Mesendoderm (in vitro differentiated cells): ENCODE results near the gene PDIA4.

Experiments used
- DNase-seq: peaks from one replicate; pipeline ENCODE4 v3.0.0; 2013
- H2AK5ac ChIP-seq: 2 replicates; pipeline ENCODE4 v1.6.1; 2013; ENCODE audit warnings: low read length, inconsistent platforms
- H2BK120ac ChIP-seq: 2 replicates; pipeline ENCODE4 v1.6.1; 2013; ENCODE audit warnings: low read depth, mild to moderate bottlenecking, low read length, moderate library complexity, mixed read lengths
- H2BK15ac ChIP-seq: replicated peaks from 2 replicates; pipeline ENCODE4 v1.6.1; 2013; ENCODE audit warnings: low read depth, mild to moderate bottlenecking, moderate library complexity
- H2BK5ac ChIP-seq: 2 replicates; pipeline ENCODE4 v1.6.1; 2013; ENCODE audit warnings: low read length, inconsistent platforms
- H3K18ac ChIP-seq: 2 replicates; pipeline ENCODE4 v1.6.1; 2013; ENCODE audit warnings: mild to moderate bottlenecking, low read length, mixed read lengths
- H3K23ac ChIP-seq: one replicate; pipeline ENCODE4 v1.6.1; 2013; ENCODE audit warnings: low read length
- H3K27ac ChIP-seq: 2 replicates; pipeline ENCODE4 v1.5.1; 2013; ENCODE audit warnings: low read depth, mild to moderate bottlenecking, inconsistent platforms, low read length, moderate library complexity
- H3K27me3 ChIP-seq: 2 replicates; pipeline ENCODE4 v1.6.1; 2013; ENCODE audit warnings: low read length, control low read depth, mild to moderate bottlenecking, inconsistent platforms; ENCODE audit not compliant: insufficient read depth, poor library complexity
- H3K36me3 ChIP-seq: 2 replicates; pipeline ENCODE4 v1.6.1; 2013; ENCODE audit warnings: low read length, inconsistent platforms; ENCODE audit not compliant: control insufficient read depth, insufficient read depth
- H3K4ac ChIP-seq: one replicate; pipeline ENCODE4 v1.6.1; 2013; ENCODE audit warnings: low read depth, mild to moderate bottlenecking, low read length, moderate library complexity
- H3K4me1 ChIP-seq: 2 replicates; pipeline ENCODE4 v1.6.1; 2013; ENCODE audit warnings: low read depth, low read length, inconsistent platforms; ENCODE audit not compliant: control insufficient read depth
- H3K4me2 ChIP-seq: 2 replicates; pipeline ENCODE4 v1.6.1; 2013; ENCODE audit warnings: low read length
- H3K4me3 ChIP-seq: 2 replicates; pipeline ENCODE4 v1.5.1; 2013; ENCODE audit warnings: mild to moderate bottlenecking, low read length
- H3K56ac ChIP-seq: one replicate; pipeline ENCODE4 v1.6.1; 2013; ENCODE audit warnings: low read length
- H3K79me1 ChIP-seq: 2 replicates; pipeline ENCODE4 v1.6.1; 2013; ENCODE audit warnings: low read length, inconsistent platforms
- H3K79me2 ChIP-seq: 2 replicates; pipeline ENCODE4 v1.6.1; 2013; ENCODE audit warnings: mild to moderate bottlenecking, low read length; ENCODE audit not compliant: control insufficient read depth, insufficient read depth
- H3K9ac ChIP-seq: 2 replicates; pipeline ENCODE4 v1.6.1; 2013; ENCODE audit warnings: low read length, inconsistent platforms
- H4K5ac ChIP-seq: one replicate; pipeline ENCODE4 v1.6.1; 2013; ENCODE audit warnings: low read length
- H4K8ac ChIP-seq: one replicate; pipeline ENCODE4 v1.6.1; 2013; ENCODE audit warnings: low read depth, mild to moderate bottlenecking, control low read depth, low read length, moderate library complexity
- WGBS: extraction: QIAGEN DNeasy Blood & Tissue Kit; methylation state at CpG from one replicate; pipeline ENCODE4 v1.1.7; 2013; ENCODE audit warnings: low lambda C conversion rate, missing lambda C conversion rate; ENCODE audit not compliant: insufficient coverage; ENCODE audit errors: extremely low coverage; 5-methylcytosine and 5-hydroxymethylcytosine counted together

The PDIA4 gene

GRCh38 chr7:148962823-148963582 is 65.3 kb downstream of the PDIA4 start:
- no peak overlapping the region for H4K8ac ChIP-seq
- H3K9ac ChIP-seq = no peak overlapping the region
- H3K18ac ChIP-seq = no peak overlapping the region
- H2BK15ac ChIP-seq = no peak overlapping the region
- no peak overlapping the region for H2BK120ac ChIP-seq
- no peaks in the 10 kb centered on the region for H3K79me2 ChIP-seq
- no peak overlapping the region for H3K23ac ChIP-seq
- no peak overlapping the region for H3K27ac ChIP-seq
- no peak overlapping the region for H2BK5ac ChIP-seq
- no peaks in the 10 kb centered on the region for H3K4me1 ChIP-seq
- peak overlapping the region; percentile 39 for H3K4me2 ChIP-seq
- H3K56ac ChIP-seq = no peak overlapping the region
- no peak overlapping the region for H3K4me3 ChIP-seq
- H3K27me3 ChIP-seq = no peaks in the 10 kb centered on the region
- no peak overlapping the region for H2AK5ac ChIP-seq
- WGBS = no CpG with 5 or more reads among the region's 5 CpGs
- H3K36me3 ChIP-seq = no peaks in the 10 kb centered on the region
- no peak overlapping the region for H4K5ac ChIP-seq
- no peaks in the 10 kb centered on the region for H3K79me1 ChIP-seq
- H3K4ac ChIP-seq = no peak overlapping the region
- DNase-seq = peak; percentile 53

- Histone ChIP-seq H3K27me3 (no peaks in the 10 kb centered on the region), H2AK5ac (no peak overlapping the region), H3K4ac (no peak overlapping the region), H3K9ac (no peak overlapping the region), H4K5ac (no peak overlapping the region), H3K79me1 (no peaks in the 10 kb centered on the region), H2BK5ac (no peak overlapping the region), H3K56ac (no peak overlapping the region), H3K27ac (no peak overlapping the region), H3K18ac (no peak overlapping the region), H3K79me2 (no peaks in the 10 kb centered on the region), H3K4me3 (no peak overlapping the region), H3K4me2 (peak overlapping the region; percentile 39), H4K8ac (no peak overlapping the region), H3K36me3 (no peaks in the 10 kb centered on the region), H3K4me1 (no peaks in the 10 kb centered on the region), H2BK120ac (no peak overlapping the region), H3K23ac (no peak overlapping the region), H2BK15ac (no peak overlapping the region)
- no CpG with 5 or more reads among the region's 5 CpGs for WGBS
- DNase-seq = no peak
These were observed 65.9 kb downstream of the PDIA4 start for GRCh38 chr7:148962440-148962822.

GRCh38 chr7:148959726-148960125 is 68.6 kb downstream of the PDIA4 start:
- Histone ChIP-seq H3K27ac (no peak overlapping the region), H3K79me1 (no peaks in the 10 kb centered on the region), H3K56ac (no peak overlapping the region), H3K18ac (no peak overlapping the region), H3K27me3 (no peaks in the 10 kb centered on the region), H3K4me1 (no peaks in the 10 kb centered on the region), H3K36me3 (no peaks in the 10 kb centered on the region), H3K4me2 (no peak overlapping the region), H3K4ac (no peak overlapping the region), H3K9ac (no peak overlapping the region), H3K23ac (no peak overlapping the region), H2BK15ac (no peak overlapping the region), H3K79me2 (no peaks in the 10 kb centered on the region), H2AK5ac (no peak overlapping the region), H2BK5ac (no peak overlapping the region), H4K5ac (no peak overlapping the region), H4K8ac (no peak overlapping the region), H3K4me3 (no peak overlapping the region), H2BK120ac (no peak overlapping the region)
- WGBS = no CpG with 5 or more reads among the region's 3 CpGs
- DNase-seq = no peak

- Histone ChIP-seq H4K5ac (no peak overlapping the region), H3K9ac (no peak overlapping the region), H2BK15ac (no peak overlapping the region), H3K56ac (no peak overlapping the region), H3K23ac (no peak overlapping the region), H3K36me3 (no peaks in the 10 kb centered on the region), H2AK5ac (no peak overlapping the region), H4K8ac (no peak overlapping the region), H3K4ac (no peak overlapping the region), H3K4me2 (no peak overlapping the region), H3K79me1 (no peaks in the 10 kb centered on the region), H3K79me2 (no peaks in the 10 kb centered on the region), H2BK120ac (no peak overlapping the region), H3K27me3 (no peaks in the 10 kb centered on the region), H3K27ac (no peak overlapping the region), H2BK5ac (no peak overlapping the region), H3K4me3 (no peak overlapping the region), H3K4me1 (no peaks in the 10 kb centered on the region), H3K18ac (no peak overlapping the region)
- no CpG with 5 or more reads among the region's 9 CpGs for WGBS
- DNase-seq = no peak
These were observed 70.2 kb downstream of the PDIA4 start for GRCh38 chr7:148958061-148958460.

GRCh38 chr7:148954766-148955165 is 73.5 kb downstream of the PDIA4 start:
- Histone ChIP-seq H3K56ac (no peak overlapping the region), H3K27me3 (no peaks in the 10 kb centered on the region), H4K8ac (no peak overlapping the region), H3K79me1 (no peaks in the 10 kb centered on the region), H3K9ac (no peak overlapping the region), H3K36me3 (no peaks in the 10 kb centered on the region), H4K5ac (no peak overlapping the region), H2BK15ac (no peak overlapping the region), H2AK5ac (no peak overlapping the region), H3K4me3 (no peak overlapping the region), H3K79me2 (no peaks in the 10 kb centered on the region), H3K23ac (no peak overlapping the region), H3K27ac (no peak overlapping the region), H2BK120ac (no peak overlapping the region), H3K18ac (no peak overlapping the region), H2BK5ac (no peak overlapping the region), H3K4me2 (no peak overlapping the region), H3K4me1 (no peaks in the 10 kb centered on the region), H3K4ac (no peak overlapping the region)
- DNase-seq = no peak
- no CpG with 5 or more reads among the region's 10 CpGs for WGBS

- Histone ChIP-seq H2BK15ac (no peak overlapping the region), H4K8ac (no peak overlapping the region), H4K5ac (no peak overlapping the region), H3K79me2 (no peaks in the 10 kb centered on the region), H2BK5ac (no peak overlapping the region), H3K9ac (no peak overlapping the region), H3K4ac (no peak overlapping the region), H3K27me3 (no peaks in the 10 kb centered on the region), H3K4me1 (no peaks in the 10 kb centered on the region), H3K56ac (no peak overlapping the region), H3K27ac (no peak overlapping the region), H3K18ac (no peak overlapping the region), H3K36me3 (no peaks in the 10 kb centered on the region), H2AK5ac (no peak overlapping the region), H3K4me3 (no peak overlapping the region), H3K23ac (no peak overlapping the region), H3K4me2 (no peak overlapping the region), H2BK120ac (no peak overlapping the region), H3K79me1 (no peaks in the 10 kb centered on the region)
- DNase-seq = no peak
- no CpG with 5 or more reads among the region's 3 CpGs for whole genome bisulfite sequencing
These were observed 74.6 kb downstream of the PDIA4 start for GRCh38 chr7:148953676-148954075.
